ENCODE measurements around the gene ANAPC16.

DNA sequence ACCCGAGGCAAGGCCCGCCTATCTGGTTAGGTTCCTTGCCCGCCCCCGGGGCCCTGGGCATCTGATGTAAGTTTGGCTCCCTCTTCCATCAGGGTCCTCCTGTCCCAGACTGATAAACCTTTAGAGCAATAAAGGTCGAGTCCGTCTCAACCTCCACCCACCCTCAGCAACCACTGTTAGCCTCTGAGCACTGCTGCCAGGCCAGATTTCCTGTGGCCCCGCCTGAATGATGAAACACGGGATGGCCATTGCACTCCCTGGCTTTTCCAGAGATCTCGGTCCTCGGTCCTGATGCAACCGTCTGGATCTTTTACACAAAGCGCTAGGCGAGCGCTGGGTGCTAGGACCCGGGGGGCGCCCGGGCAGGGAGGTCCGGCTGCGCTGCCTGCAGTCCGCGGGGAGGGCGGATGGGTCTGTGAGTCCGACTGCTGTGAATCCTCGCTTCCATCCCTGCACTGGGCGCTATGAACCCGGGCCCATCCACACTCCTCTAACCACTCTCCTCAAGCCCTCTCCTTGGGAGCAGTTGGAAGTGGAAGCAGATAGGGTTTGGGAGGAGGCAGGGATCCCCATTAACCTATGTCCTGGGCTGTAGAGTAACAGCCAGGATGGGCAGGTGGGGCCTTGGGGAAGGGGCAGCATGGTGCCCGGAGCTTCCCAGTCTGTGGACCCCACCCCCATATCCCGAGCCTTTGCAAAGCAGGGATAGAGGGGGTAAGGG, 57.0 kb downstream of the ANAPC16 start:
- no peak for TF ChIP-seq EZH2 (IDR thresholded peaks at IDR 0.05; ENCODE audit: borderline replicate concordance, low read depth, low read length, severe bottlenecking)
- TF ChIP-seq, protein P1, sequence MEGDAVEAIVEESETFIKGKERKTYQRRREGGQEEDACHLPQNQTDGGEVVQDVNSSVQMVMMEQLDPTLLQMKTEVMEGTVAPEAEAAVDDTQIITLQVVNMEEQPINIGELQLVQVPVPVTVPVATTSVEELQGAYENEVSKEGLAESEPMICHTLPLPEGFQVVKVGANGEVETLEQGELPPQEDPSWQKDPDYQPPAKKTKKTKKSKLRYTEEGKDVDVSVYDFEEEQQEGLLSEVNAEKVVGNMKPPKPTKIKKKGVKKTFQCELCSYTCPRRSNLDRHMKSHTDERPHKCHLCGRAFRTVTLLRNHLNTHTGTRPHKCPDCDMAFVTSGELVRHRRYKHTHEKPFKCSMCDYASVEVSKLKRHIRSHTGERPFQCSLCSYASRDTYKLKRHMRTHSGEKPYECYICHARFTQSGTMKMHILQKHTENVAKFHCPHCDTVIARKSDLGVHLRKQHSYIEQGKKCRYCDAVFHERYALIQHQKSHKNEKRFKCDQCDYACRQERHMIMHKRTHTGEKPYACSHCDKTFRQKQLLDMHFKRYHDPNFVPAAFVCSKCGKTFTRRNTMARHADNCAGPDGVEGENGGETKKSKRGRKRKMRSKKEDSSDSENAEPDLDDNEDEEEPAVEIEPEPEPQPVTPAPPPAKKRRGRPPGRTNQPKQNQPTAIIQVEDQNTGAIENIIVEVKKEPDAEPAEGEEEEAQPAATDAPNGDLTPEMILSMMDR (IDR thresholded peaks at IDR 0.05; ENCODE audit: borderline replicate concordance, extremely low read depth, low read length, poor library complexity, severe bottlenecking) = no peak

Measured in DND-41 (cell line).